ENCODE measurements around the gene GIPC3. TPM values are rescaled to one million over a fixed set of nuclear protein-coding genes. Genes with fewer than 3 reads are reported as not detected.

Gene GIPC3
- total RNA-seq (under 1 TPM; 0.20 to 0.55 TPM), polyA plus RNA-seq (ENCODE audit: insufficient read length in 2 of 2) (1 to 10 TPM; 1.5 to 1.9 TPM)
- long read RNA-seq, donor 1, full-length matches to known transcripts = 2 of 2 reads
- long read RNA-seq, donor 1, partial matches to known transcripts = 0 of 2 reads
- long read RNA-seq, donor 1, other reads (novel, unspliced or antisense) = 0 of 2 reads
- long read RNA-seq, donor 2, full-length matches to known transcripts = 1 of 1 reads
- long read RNA-seq, donor 2, partial matches to known transcripts = 0 of 1 reads
- long read RNA-seq, donor 2, other reads (novel, unspliced or antisense) = 0 of 1 reads
- long read RNA-seq, donor 3 = 0 reads
- long read RNA-seq, donor 4 = 0 reads

- 5% methylated on average over 84 of the region's 84 CpGs for WGBS (ENCODE audit: insufficient coverage)
These were observed at the start of gene GIPC3 for GRCh38 chr19:3585301-3586126. Gene GIPC3 (plus strand): TSS chr19:3585478. CDS start chr19:3585598, 120 bp downstream.

GRCh38 chr19:3535563-3535965 is 49.7 kb upstream of the GIPC3 start:
- DNase-seq (ENCODE audit: low read depth in 4 of 6, low spot score in 6 of 6) = no peak
- H3K9me3 ChIP-seq (ENCODE audit: control insufficient read depth, insufficient read depth, low read length) = no peaks in the 10 kb centered on the region
- WGBS (ENCODE audit: insufficient coverage) = 97% methylated on average over 11 of the region's 14 CpGs
- peaks cover 96% of the 10 kb centered on the region for H3K36me3 ChIP-seq (ENCODE audit: control insufficient read depth, insufficient read depth, low read length)
- peaks cover 32% of the 10 kb centered on the region for H3K4me1 ChIP-seq (ENCODE audit: control insufficient read depth, insufficient read depth, low read length)
- no peak overlapping the region for H3K4me3 ChIP-seq (ENCODE audit: low read depth, low read length)
- H3K27ac ChIP-seq (ENCODE audit: low read depth, low read length) = no peak overlapping the region
- no peaks in the 10 kb centered on the region for H3K27me3 ChIP-seq (ENCODE audit: control insufficient read depth, insufficient read depth, low read length)

More at GRCh38 chr19:3585301-3586126, at the start of gene GIPC3:
- DNase-seq (ENCODE audit: low read depth in 4 of 6, low spot score in 6 of 6) = no peak
- Histone ChIP-seq H3K36me3 (ENCODE audit: control insufficient read depth, insufficient read depth, low read length) (peaks cover 4% of the 10 kb centered on the region), H3K9me3 (ENCODE audit: control insufficient read depth, insufficient read depth, low read length) (no peaks in the 10 kb centered on the region), H3K4me1 (ENCODE audit: control insufficient read depth, insufficient read depth, low read length) (peaks cover 9% of the 10 kb centered on the region), H3K27me3 (ENCODE audit: control insufficient read depth, insufficient read depth, low read length) (peaks cover 29% of the 10 kb centered on the region), H3K27ac (ENCODE audit: low read depth, low read length) (no peak within 1 kb of the TSS), H3K4me3 (ENCODE audit: low read depth, low read length) (no peak within 1 kb of the TSS)

GRCh38 chr19:3535981-3536380 is 49.3 kb upstream of the GIPC3 start:
- Histone ChIP-seq H3K36me3 (ENCODE audit: control insufficient read depth, insufficient read depth, low read length) (peaks cover 92% of the 10 kb centered on the region), H3K4me1 (ENCODE audit: control insufficient read depth, insufficient read depth, low read length) (peaks cover 32% of the 10 kb centered on the region), H3K27me3 (ENCODE audit: control insufficient read depth, insufficient read depth, low read length) (no peaks in the 10 kb centered on the region), H3K27ac (ENCODE audit: low read depth, low read length) (peak overlapping the region; percentile 75), H3K4me3 (ENCODE audit: low read depth, low read length) (no peak overlapping the region), H3K9me3 (ENCODE audit: control insufficient read depth, insufficient read depth, low read length) (no peaks in the 10 kb centered on the region)
- DNase-seq (ENCODE audit: low read depth in 4 of 6, low spot score in 6 of 6) = no peak
- 60% methylated on average over 1 of the region's 10 CpGs for WGBS (ENCODE audit: insufficient coverage)

GRCh38 chr19:3536429-3537100 is 48.7 kb upstream of the GIPC3 start:
- Histone ChIP-seq H3K36me3 (ENCODE audit: control insufficient read depth, insufficient read depth, low read length) (peaks cover 86% of the 10 kb centered on the region), H3K4me1 (ENCODE audit: control insufficient read depth, insufficient read depth, low read length) (peaks cover 32% of the 10 kb centered on the region), H3K27ac (ENCODE audit: low read depth, low read length) (peak overlapping the region; percentile 75), H3K27me3 (ENCODE audit: control insufficient read depth, insufficient read depth, low read length) (no peaks in the 10 kb centered on the region), H3K4me3 (ENCODE audit: low read depth, low read length) (no peak overlapping the region), H3K9me3 (ENCODE audit: control insufficient read depth, insufficient read depth, low read length) (no peaks in the 10 kb centered on the region)
- peak in 1 of 6 donors; percentile 51 for DNase-seq (ENCODE audit: low read depth in 4 of 6, low spot score in 6 of 6)
- 83% methylated on average over 27 of the region's 27 CpGs for WGBS (ENCODE audit: insufficient coverage)

GRCh38 chr19:3537101-3537437 is 48.2 kb upstream of the GIPC3 start:
- Histone ChIP-seq H3K4me1 (ENCODE audit: control insufficient read depth, insufficient read depth, low read length) (peaks cover 32% of the 10 kb centered on the region), H3K4me3 (ENCODE audit: low read depth, low read length) (no peak overlapping the region), H3K9me3 (ENCODE audit: control insufficient read depth, insufficient read depth, low read length) (no peaks in the 10 kb centered on the region), H3K27ac (ENCODE audit: low read depth, low read length) (peak overlapping the region; percentile 75), H3K36me3 (ENCODE audit: control insufficient read depth, insufficient read depth, low read length) (peaks cover 81% of the 10 kb centered on the region), H3K27me3 (ENCODE audit: control insufficient read depth, insufficient read depth, low read length) (no peaks in the 10 kb centered on the region)
- DNase-seq (ENCODE audit: low read depth in 4 of 6, low spot score in 6 of 6) = no peak
- WGBS (ENCODE audit: insufficient coverage) = 80% methylated on average over 13 of the region's 13 CpGs

- DNase-seq (ENCODE audit: low read depth in 4 of 6, low spot score in 6 of 6) = no peak
- Histone ChIP-seq H3K36me3 (ENCODE audit: control insufficient read depth, insufficient read depth, low read length) (peaks cover 78% of the 10 kb centered on the region), H3K4me3 (ENCODE audit: low read depth, low read length) (no peak overlapping the region), H3K4me1 (ENCODE audit: control insufficient read depth, insufficient read depth, low read length) (peaks cover 32% of the 10 kb centered on the region), H3K27me3 (ENCODE audit: control insufficient read depth, insufficient read depth, low read length) (no peaks in the 10 kb centered on the region), H3K9me3 (ENCODE audit: control insufficient read depth, insufficient read depth, low read length) (no peaks in the 10 kb centered on the region), H3K27ac (ENCODE audit: low read depth, low read length) (peak overlapping the region; percentile 75)
- WGBS (ENCODE audit: insufficient coverage) = 89% methylated on average over 21 of the region's 22 CpGs
These were observed 47.6 kb upstream of the GIPC3 start for GRCh38 chr19:3537438-3538240.

- H3K36me3 ChIP-seq (ENCODE audit: control insufficient read depth, insufficient read depth, low read length) = peaks cover 78% of the 10 kb centered on the region
- peaks cover 32% of the 10 kb centered on the region for H3K4me1 ChIP-seq (ENCODE audit: control insufficient read depth, insufficient read depth, low read length)
- 82% methylated on average over 19 of the region's 25 CpGs for WGBS (ENCODE audit: insufficient coverage)
- H3K27ac ChIP-seq (ENCODE audit: low read depth, low read length) = no peak overlapping the region
- no peaks in the 10 kb centered on the region for H3K27me3 ChIP-seq (ENCODE audit: control insufficient read depth, insufficient read depth, low read length)
- H3K4me3 ChIP-seq (ENCODE audit: low read depth, low read length) = no peak overlapping the region
- DNase-seq (ENCODE audit: low read depth in 4 of 6, low spot score in 6 of 6) = no peak
- H3K9me3 ChIP-seq (ENCODE audit: control insufficient read depth, insufficient read depth, low read length) = no peaks in the 10 kb centered on the region
These were observed 46.9 kb upstream of the GIPC3 start for GRCh38 chr19:3538258-3538929.

- DNase-seq (ENCODE audit: low read depth in 4 of 6, low spot score in 6 of 6) = no peak
- H3K27me3 ChIP-seq (ENCODE audit: control insufficient read depth, insufficient read depth, low read length) = no peaks in the 10 kb centered on the region
- H3K36me3 ChIP-seq (ENCODE audit: control insufficient read depth, insufficient read depth, low read length) = peaks cover 78% of the 10 kb centered on the region
- WGBS (ENCODE audit: insufficient coverage) = 38% methylated on average over 22 of the region's 28 CpGs
- peaks cover 32% of the 10 kb centered on the region for H3K4me1 ChIP-seq (ENCODE audit: control insufficient read depth, insufficient read depth, low read length)
- H3K9me3 ChIP-seq (ENCODE audit: control insufficient read depth, insufficient read depth, low read length) = no peaks in the 10 kb centered on the region
- peak within 1 kb of the TSS; percentile 33 for H3K27ac ChIP-seq (ENCODE audit: low read depth, low read length)
- no peak within 1 kb of the TSS for H3K4me3 ChIP-seq (ENCODE audit: low read depth, low read length)
These were observed 46.1 kb upstream of the GIPC3 start, which contains the start of gene TEKTIP1 for GRCh38 chr19:3538965-3539755. Gene TEKTIP1 (plus strand): TSS chr19:3539174. CDS start chr19:3539178, 4 bp downstream.
